ENCODE results near the gene DDX54. TPM values are rescaled to one million over a fixed set of nuclear protein-coding genes. Genes with fewer than 3 reads are reported as not detected.

Gene DDX54
- total and polyA plus RNA-seq, 2 of the 8 experiments (the other 6 are each of a cell fraction or from before 2014, with no cell fraction given) = 64.9 to 113 TPM

GRCh38 chr12:113211160-113211559 lies 25.9 kb upstream of the DDX54 start:
- H3K4ac ChIP-seq (replicated peaks; ENCODE audit: insufficient read length, low read depth, low read length) = no peak overlapping the region
- H3K4me3 ChIP-seq (ENCODE audit: extremely low read depth in 1 of 4, insufficient read depth in 2 of 4, low read depth in 3 of 4, low read length in 4 of 4) = no peak overlapping the region
- H4K91ac ChIP-seq (replicated peaks; ENCODE audit: insufficient read length, low read length) = no peak overlapping the region
- no peak overlapping the region for H2BK5ac ChIP-seq (ENCODE audit: low read depth, low read length)
- no peak overlapping the region for H3K27ac ChIP-seq (ENCODE audit: low read depth, low read length)
- H3K18ac ChIP-seq (ENCODE audit: extremely low read depth, low read length) = no peak overlapping the region
- no peak overlapping the region for H3K14ac ChIP-seq (ENCODE audit: insufficient read length)
- no peak overlapping the region for H2BK20ac ChIP-seq (ENCODE audit: low read length)
- H3K4me1 ChIP-seq (replicated peaks in 1 of 4; ENCODE audit: control insufficient read depth in 3 of 4, insufficient read depth in 4 of 4, low read length in 3 of 4) = no peaks in the 10 kb centered on the region
- FAIRE-seq (no peak), DNase-seq (ENCODE audit: low read depth in 1 of 2, low spot score in 2 of 2) (no peak)
- H3K27me3 ChIP-seq (replicated peaks in 1 of 4; ENCODE audit: control insufficient read depth in 3 of 4, extremely low read depth in 1 of 4, insufficient read depth in 3 of 4, low read length in 3 of 4) = no peaks in the 10 kb centered on the region
- 84% methylated on average over 6 of the region's 6 CpGs; no CpG with 5 or more reads in 1 of the 2 experiments for WGBS, 2 experiments (ENCODE audit: extremely low coverage in 1 of 2, insufficient coverage in 1 of 2, insufficient read length in 1 of 2, insufficient replicate concordance in 2 of 2, low coverage in 1 of 2, low lambda C conversion rate in 2 of 2, missing lambda C conversion rate in 1 of 2)
- H2BK12ac ChIP-seq (ENCODE audit: low read depth, low read length) = no peak overlapping the region
- POLR2A ChIA-PET (ENCODE audit: partially characterized antibody) = interaction anchor here (1.3 to 2.2 kb wide), 4 partner anchors 10 to 16 kb away, joined by 4 to 12 read pairs (median 6); partner anchors contain the start of gene TPCN1
- CTCF ChIA-PET (ENCODE audit: partially characterized antibody) = interaction anchor here (0.7 to 1.8 kb wide), 2 partner anchors 14 to 565 kb away, joined by 4 to 8 read pairs; no protein-coding TSS in a partner anchor
- H3K36me3 ChIP-seq (ENCODE audit: control insufficient read depth in 2 of 4, insufficient read depth in 4 of 4, low read length in 3 of 4) = no peaks in the 10 kb centered on the region
- no peak overlapping the region for H2AFZ ChIP-seq (ENCODE audit: low read length)
- H3K9me3 ChIP-seq (ENCODE audit: insufficient read depth in 2 of 2, low read depth in 1 of 2, low read length in 1 of 2) = no peaks in the 10 kb centered on the region; a peak in 1 of 4 replicates
- H2BK15ac ChIP-seq (ENCODE audit: low read length) = no peak overlapping the region
- H3K23ac ChIP-seq (ENCODE audit: insufficient read length) = no peak overlapping the region
- H2AK5ac ChIP-seq (ENCODE audit: low read depth, low read length) = no peak overlapping the region
- no peaks in the 10 kb centered on the region for H3K79me1 ChIP-seq (ENCODE audit: low read depth, low read length)
- H4K20me1 ChIP-seq (replicated peaks in 1 of 2; ENCODE audit: control insufficient read depth in 1 of 2, insufficient read depth in 2 of 2, low read length in 2 of 2) = no peaks in the 10 kb centered on the region
- H2BK120ac ChIP-seq (replicated peaks; ENCODE audit: low read depth, low read length) = no peak overlapping the region
- no peak overlapping the region for H4K5ac ChIP-seq (ENCODE audit: insufficient read length, low read depth, low read length)
- no peak overlapping the region for H3K9ac ChIP-seq (replicated peaks in 1 of 4; ENCODE audit: extremely low read depth in 1 of 4, low read depth in 3 of 4, low read length in 3 of 4)
- H3K56ac ChIP-seq (replicated peaks; ENCODE audit: insufficient read length, low read depth, low read length) = no peak overlapping the region
- H3K4me2 ChIP-seq (ENCODE audit: insufficient read depth in 1 of 2, low read depth in 2 of 2, low read length in 2 of 2) = no peak overlapping the region
- H3K79me2 ChIP-seq (ENCODE audit: control insufficient read depth in 1 of 2, insufficient read depth in 2 of 2, low read length in 2 of 2) = no peaks in the 10 kb centered on the region
- no peaks in the 10 kb centered on the region for H3K23me2 ChIP-seq (ENCODE audit: low read depth, low read length)
- no peak overlapping the region for H4K8ac ChIP-seq (ENCODE audit: extremely low read depth, insufficient read depth, low read length)
